ENCODE results near the gene CEBPZ. TPM values are rescaled to one million over a fixed set of nuclear protein-coding genes. Genes with fewer than 3 reads are reported as not detected.

CEBPZ gene
- total RNA-seq, 4 donors from 2014 or later: 13.9 to 47.5 (median 33.7) TPM

GRCh38 chr2:37267685-37268084 lies 36.3 kb upstream of the CEBPZ start:
- Histone ChIP-seq H3K4me1 (no peaks in the 10 kb centered on the region), H3K27me3 (no peaks in the 10 kb centered on the region), H3K27ac (no peak overlapping the region), H3K9me3 (no peaks in the 10 kb centered on the region), H3K4me3 (no peak overlapping the region), H3K36me3 (peaks cover 0 to 91% (median 7%) of the 10 kb centered on the region in 3 donors)
- DNase-seq: no peak
- TF ChIP-seq, protein P1, sequence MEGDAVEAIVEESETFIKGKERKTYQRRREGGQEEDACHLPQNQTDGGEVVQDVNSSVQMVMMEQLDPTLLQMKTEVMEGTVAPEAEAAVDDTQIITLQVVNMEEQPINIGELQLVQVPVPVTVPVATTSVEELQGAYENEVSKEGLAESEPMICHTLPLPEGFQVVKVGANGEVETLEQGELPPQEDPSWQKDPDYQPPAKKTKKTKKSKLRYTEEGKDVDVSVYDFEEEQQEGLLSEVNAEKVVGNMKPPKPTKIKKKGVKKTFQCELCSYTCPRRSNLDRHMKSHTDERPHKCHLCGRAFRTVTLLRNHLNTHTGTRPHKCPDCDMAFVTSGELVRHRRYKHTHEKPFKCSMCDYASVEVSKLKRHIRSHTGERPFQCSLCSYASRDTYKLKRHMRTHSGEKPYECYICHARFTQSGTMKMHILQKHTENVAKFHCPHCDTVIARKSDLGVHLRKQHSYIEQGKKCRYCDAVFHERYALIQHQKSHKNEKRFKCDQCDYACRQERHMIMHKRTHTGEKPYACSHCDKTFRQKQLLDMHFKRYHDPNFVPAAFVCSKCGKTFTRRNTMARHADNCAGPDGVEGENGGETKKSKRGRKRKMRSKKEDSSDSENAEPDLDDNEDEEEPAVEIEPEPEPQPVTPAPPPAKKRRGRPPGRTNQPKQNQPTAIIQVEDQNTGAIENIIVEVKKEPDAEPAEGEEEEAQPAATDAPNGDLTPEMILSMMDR (IDR thresholded peaks at IDR 0.05): no peak
- no peak for TF ChIP-seq POLR2A (IDR thresholded peaks at IDR 0.05)
- intact Hi-C loops (cut with DNase I): no loop called here

- no peak for DNase-seq
- Histone ChIP-seq H3K36me3 (peaks cover 0 to 79% (median 7%) of the 10 kb centered on the region in 3 donors), H3K4me1 (no peaks in the 10 kb centered on the region), H3K27me3 (no peaks in the 10 kb centered on the region), H3K4me3 (no peak overlapping the region), H3K27ac (no peak overlapping the region), H3K9me3 (no peaks in the 10 kb centered on the region)
- 73 to 85% methylated on average over 2 of the region's 2 CpGs for WGBS, 2 donors
- intact Hi-C loops (cut with DNase I): no loop called here
- TF ChIP-seq, protein P1 (IDR thresholded peaks at IDR 0.05): no peak
- TF ChIP-seq POLR2A (IDR thresholded peaks at IDR 0.05): no peak
Measured at GRCh38 chr2:37263839-37264238, 32.4 kb upstream of the CEBPZ start.

- TF ChIP-seq, protein P1 (IDR thresholded peaks at IDR 0.05): no peak
- no peak for TF ChIP-seq POLR2A (IDR thresholded peaks at IDR 0.05)
- H3K4me1 ChIP-seq: no peaks in the 10 kb centered on the region
- no peaks in the 10 kb centered on the region for H3K9me3 ChIP-seq
- no peak overlapping the region for H3K27ac ChIP-seq
- no peak for DNase-seq
- 53 to 65% methylated on average over 2 of the region's 2 CpGs for WGBS, 2 donors
- no peaks in the 10 kb centered on the region for H3K27me3 ChIP-seq
- no peak overlapping the region for H3K4me3 ChIP-seq
- H3K36me3 ChIP-seq: peaks cover 0 to 79% (median 7%) of the 10 kb centered on the region in 3 donors
- intact Hi-C loops (cut with DNase I): no loop called here
Measured at GRCh38 chr2:37262522-37262921, 31.1 kb upstream of the CEBPZ start.

GRCh38 chr2:37250869-37251740 lies 19.7 kb upstream of the CEBPZ start:
- intact Hi-C loops (cut with DNase I): no loop called here
- Histone ChIP-seq H3K36me3 (peaks cover 0 to 99% (median 16%) of the 10 kb centered on the region in 3 donors), H3K9me3 (no peaks in the 10 kb centered on the region), H3K4me1 (no peaks in the 10 kb centered on the region), H3K27ac (no peak overlapping the region), H3K4me3 (no peak overlapping the region), H3K27me3 (no peaks in the 10 kb centered on the region)
- no peak for DNase-seq
- WGBS, 2 donors: 76 to 79% methylated on average over 5 of the region's 5 CpGs
- TF ChIP-seq POLR2A (IDR thresholded peaks at IDR 0.05): no peak
- TF ChIP-seq, protein P1 (IDR thresholded peaks at IDR 0.05): no peak

DNA sequence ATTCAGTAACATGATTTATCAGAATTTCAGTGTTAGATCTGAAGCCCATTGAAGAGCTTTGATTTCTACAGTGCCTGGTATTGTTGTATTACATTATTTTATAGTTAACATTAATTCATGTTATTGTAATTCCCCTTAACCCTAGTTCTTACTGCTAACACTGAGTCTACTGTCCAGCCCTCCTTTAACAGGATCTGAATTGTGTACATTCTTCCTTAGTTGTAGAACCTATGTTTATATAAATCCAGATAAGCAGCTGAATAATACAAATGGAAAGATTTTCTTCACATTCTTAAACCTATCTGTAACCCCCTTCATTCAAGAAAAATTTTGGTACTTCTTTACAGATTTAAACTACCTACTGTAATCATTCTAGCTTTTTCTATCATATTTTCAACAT lies 14.8 kb upstream of the CEBPZ start:
- DNase-seq: no peak
- no peaks in the 10 kb centered on the region for H3K4me1 ChIP-seq
- intact Hi-C loops (cut with DNase I): no loop called here
- H3K36me3 ChIP-seq: peaks cover 0 to 99% (median 16%) of the 10 kb centered on the region in 3 donors
- H3K27me3 ChIP-seq: no peaks in the 10 kb centered on the region
- no peak overlapping the region for H3K27ac ChIP-seq
- no peak overlapping the region for H3K4me3 ChIP-seq
- no peaks in the 10 kb centered on the region for H3K9me3 ChIP-seq
- no peak for TF ChIP-seq POLR2A (IDR thresholded peaks at IDR 0.05)
- TF ChIP-seq, protein P1 (IDR thresholded peaks at IDR 0.05): no peak

All from esophagus squamous epithelium (tissue), 5 donors.